GM12892 (cell line): Measurements from ENCODE around the gene PRKCG.

Source experiments
- POLR2A ChIP-seq: IDR thresholded peaks from 2 replicates; pipeline ENCODE4 v1.6.1; 2011; ENCODE audit warnings: low read depth, low read length, control low read depth
- POLR2AphosphoS5 ChIP-seq: IDR thresholded peaks from 2 replicates; pipeline ENCODE4 v1.6.1; 2011; ENCODE audit warnings: low read depth, low read length, control low read depth
- TAF1 ChIP-seq: IDR thresholded peaks from 2 replicates; pipeline ENCODE4 v1.6.1; 2011; ENCODE audit warnings: low read depth, mild to moderate bottlenecking, control low read depth, low read length, borderline replicate concordance

DNA sequence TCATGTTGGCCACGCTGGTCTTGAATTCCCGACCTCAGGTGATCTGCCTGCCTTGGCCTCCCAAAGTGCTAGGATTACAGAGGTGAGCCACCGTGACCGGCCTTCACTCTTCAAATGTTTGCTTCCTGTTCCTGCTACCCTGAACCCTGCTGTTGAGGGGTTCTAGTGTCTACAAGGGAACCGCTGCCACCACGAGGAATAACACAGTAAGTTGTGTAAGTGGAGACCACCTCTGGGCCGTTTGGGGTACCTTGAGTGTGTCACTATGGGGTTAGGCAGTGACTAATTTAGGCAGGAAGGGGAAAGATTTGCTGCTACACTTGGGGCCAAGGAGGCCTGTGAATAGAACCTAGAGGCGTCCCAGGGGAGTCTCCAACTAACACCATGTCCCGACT, 16.5 kb upstream of the PRKCG start:
- TF ChIP-seq POLR2A (no peak), TAF1 (no peak), POLR2AphosphoS5 (no peak)
